AG04450 (cell line): ENCODE results near the gene AUP1. TPM values are rescaled to one million over a fixed set of nuclear protein-coding genes. Genes with fewer than 3 reads are reported as not detected.
A peak's percentile ranks its signal among the peaks of the same experiment; 100 is the strongest.

Experiments used
- CTCF ChIA-PET: fragments of 300-600, 350-600 bp; formaldehyde crosslinking; extraction: SDS; loops from one replicate; lab custom pipeline; 2022; ENCODE audit warnings: antibody characterized with exemption, inconsistent platforms; lab: Charles Lee
- POLR2A ChIA-PET: fragments of 350-600 bp; formaldehyde crosslinking; extraction: SDS; loops from one replicate; lab custom pipeline; 2021; ENCODE audit warnings: antibody characterized with exemption, inconsistent platforms; lab: Yijun Ruan, JAX
- DNase-seq: peaks from one replicate; pipeline ENCODE4 v3.0.0-alpha.2; 2011; ENCODE audit warnings: low read depth, low spot score
- H3K27ac ChIP-seq: one replicate; pipeline ENCODE4 v1.5.1; 2012; ENCODE audit warnings: low read depth, low read length, control low read depth
- H3K27me3 ChIP-seq: one replicate; pipeline ENCODE4 v1.6.0; 2012; ENCODE audit warnings: low read length; ENCODE audit not compliant: control insufficient read depth, insufficient read depth
- H3K4me3 ChIP-seq: 2 replicates; pipeline ENCODE4 v1.5.1; 2011; ENCODE audit warnings: mild to moderate bottlenecking, low read depth, low read length, control low read depth
- H3K9me3 ChIP-seq: 2 replicates; pipeline ENCODE4 v1.5.1; 2012; ENCODE audit warnings: low read length; ENCODE audit not compliant: control insufficient read depth, insufficient read depth
- polyA plus RNA-seq: library from polyadenylated mRNA; depleted of rRNA; stranded (reverse); fragments of >200 nt; gene quantifications from 2 replicates; pipeline ENCODE4 v1.2.3, GENCODE V29; 2011
- TF ChIP-seq, protein P1 (sequence below): IDR thresholded peaks from 2 replicates; pipeline ENCODE4 v1.5.1; 2011; ENCODE audit warnings: low read depth, low read length, control low read depth, inconsistent platforms

Gene AUP1
- polyA plus RNA-seq, 1 experiment, result 51.9 TPM

DNA sequence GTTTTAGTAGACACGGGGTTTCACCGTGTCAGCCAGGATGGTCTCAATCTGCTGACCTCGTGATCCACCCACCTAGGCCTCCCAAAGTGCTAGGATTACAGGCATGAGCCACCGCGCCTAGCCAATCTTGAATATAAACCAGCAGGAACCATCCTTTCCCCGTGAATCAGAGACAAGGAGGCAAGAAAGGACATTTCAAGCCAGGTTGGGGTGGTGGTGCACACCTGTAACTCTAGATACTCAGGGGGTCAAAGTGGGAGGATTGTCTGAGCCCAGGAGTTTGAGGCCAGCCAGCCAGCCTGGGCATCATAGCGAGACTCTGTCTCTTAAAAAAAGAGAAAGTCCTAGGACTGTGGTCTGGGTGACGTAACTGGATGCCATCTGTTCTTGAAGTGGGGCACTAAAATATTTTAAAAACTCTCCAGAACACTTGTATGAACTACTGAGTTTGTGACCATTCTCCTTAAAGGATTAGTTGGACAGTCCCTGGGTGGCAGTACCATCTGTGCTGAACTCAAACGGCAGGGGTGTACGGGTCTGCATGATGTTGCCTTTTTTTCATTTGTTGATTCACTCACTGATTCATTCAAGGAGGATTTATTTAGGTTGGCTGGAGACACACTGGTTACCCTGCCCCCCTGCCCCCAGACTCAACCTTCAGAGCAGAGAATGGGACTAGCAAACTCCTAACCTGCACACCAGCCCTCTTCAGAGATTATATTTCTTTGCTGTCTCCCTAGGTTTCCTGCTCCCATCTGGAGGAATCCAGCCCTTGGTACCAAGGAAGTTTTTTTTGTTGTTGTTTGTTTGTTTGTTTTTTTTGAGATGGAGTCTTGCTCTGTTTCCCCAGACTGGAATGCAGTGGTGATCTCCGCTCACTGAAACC, 18.2 kb downstream of the AUP1 start:
- POLR2A ChIA-PET, result interaction anchor here (0.8 kb wide), 1 partner anchor 15 kb away, joined by 8 read pairs; the partner anchor contains the start of gene DQX1
- TF ChIP-seq, protein P1, sequence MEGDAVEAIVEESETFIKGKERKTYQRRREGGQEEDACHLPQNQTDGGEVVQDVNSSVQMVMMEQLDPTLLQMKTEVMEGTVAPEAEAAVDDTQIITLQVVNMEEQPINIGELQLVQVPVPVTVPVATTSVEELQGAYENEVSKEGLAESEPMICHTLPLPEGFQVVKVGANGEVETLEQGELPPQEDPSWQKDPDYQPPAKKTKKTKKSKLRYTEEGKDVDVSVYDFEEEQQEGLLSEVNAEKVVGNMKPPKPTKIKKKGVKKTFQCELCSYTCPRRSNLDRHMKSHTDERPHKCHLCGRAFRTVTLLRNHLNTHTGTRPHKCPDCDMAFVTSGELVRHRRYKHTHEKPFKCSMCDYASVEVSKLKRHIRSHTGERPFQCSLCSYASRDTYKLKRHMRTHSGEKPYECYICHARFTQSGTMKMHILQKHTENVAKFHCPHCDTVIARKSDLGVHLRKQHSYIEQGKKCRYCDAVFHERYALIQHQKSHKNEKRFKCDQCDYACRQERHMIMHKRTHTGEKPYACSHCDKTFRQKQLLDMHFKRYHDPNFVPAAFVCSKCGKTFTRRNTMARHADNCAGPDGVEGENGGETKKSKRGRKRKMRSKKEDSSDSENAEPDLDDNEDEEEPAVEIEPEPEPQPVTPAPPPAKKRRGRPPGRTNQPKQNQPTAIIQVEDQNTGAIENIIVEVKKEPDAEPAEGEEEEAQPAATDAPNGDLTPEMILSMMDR, result no peak
- no peak for DNase-seq

DNA sequence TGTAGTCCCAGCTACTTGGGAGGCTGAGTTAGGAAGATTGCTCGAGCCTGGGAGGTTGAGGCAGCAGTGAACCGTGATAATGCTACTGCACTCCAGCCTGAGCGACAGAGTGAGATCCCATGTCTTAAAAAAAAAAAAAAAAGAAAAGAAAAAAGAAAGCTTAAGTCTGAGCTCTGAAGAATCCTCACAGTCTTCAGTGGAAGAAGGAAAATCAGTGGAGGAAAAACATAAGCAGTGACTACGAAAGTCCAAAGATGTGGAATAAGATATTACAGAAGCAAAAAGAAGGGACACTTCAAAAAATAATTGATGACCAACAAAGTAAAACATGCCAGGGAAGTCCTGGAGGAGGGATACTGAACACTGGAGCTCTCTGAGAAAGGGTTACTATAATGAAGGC, 19.2 kb downstream of the AUP1 start:
- POLR2A ChIA-PET, result interaction anchor here (0.5 to 0.8 kb wide), 2 partner anchors 16 kb away, joined by 6 to 8 read pairs; partner anchors contain the start of gene DQX1
- H3K27ac ChIP-seq, result no peak overlapping the region
- CTCF ChIA-PET, result no interaction called here

More for the DNA sequence above, 18.2 kb downstream of the AUP1 start:
- no peak overlapping the region for H3K4me3 ChIP-seq
- H3K27ac ChIP-seq, result no peak overlapping the region
- CTCF ChIA-PET, result no interaction called here
- H3K27me3 ChIP-seq, result peaks cover 53% of the 10 kb centered on the region
- H3K9me3 ChIP-seq, result peaks cover 15% of the 10 kb centered on the region; the same call in 1 of the 2 replicates

DNA sequence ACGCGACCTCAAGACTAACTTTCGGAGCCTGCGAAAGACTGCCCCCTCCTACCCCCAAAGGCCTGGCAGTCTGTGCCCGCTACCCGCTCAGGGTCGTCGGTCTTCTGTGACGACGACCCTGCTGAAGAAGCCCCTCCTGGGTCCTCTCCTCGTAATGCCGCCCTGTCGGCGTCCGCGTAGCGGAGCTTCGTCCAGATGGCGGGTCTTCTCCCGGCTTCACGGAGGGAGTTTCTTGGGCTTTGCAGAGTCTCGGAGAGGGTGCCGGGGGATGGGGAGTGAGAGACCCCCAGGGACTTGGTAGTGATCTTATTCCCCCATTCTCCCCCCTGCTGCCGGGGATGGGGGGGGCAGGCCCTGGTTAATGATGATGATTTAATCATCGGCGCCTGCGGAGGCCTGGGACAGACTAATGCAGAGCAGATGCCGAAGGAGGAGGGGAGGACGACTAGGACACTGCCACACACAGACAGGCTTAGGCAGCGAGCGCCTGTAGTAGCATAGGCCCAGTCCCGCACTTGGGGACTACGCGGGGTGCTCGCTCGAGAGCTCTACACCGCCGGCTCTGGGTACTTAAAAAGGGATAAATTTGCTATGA, 21.5 kb downstream of the AUP1 start:
- TF ChIP-seq, protein P1, result no peak
- POLR2A ChIA-PET, result interaction anchor here (0.7 kb wide), 1 partner anchor 50 kb away, joined by 3 read pairs; the partner anchor contains the start of gene WBP1
- peak overlapping the region; percentile 100 for H3K4me3 ChIP-seq
- CTCF ChIA-PET, result interaction anchor here (1.1 kb wide), 1 partner anchor 12 kb away, joined by 5 read pairs; no protein-coding TSS in a partner anchor
- no peak for DNase-seq
- H3K9me3 ChIP-seq, result peaks cover 5% of the 10 kb centered on the region; the same call in 1 of the 2 replicates
- H3K27ac ChIP-seq, result peak overlapping the region; percentile 99
- peaks cover 25% of the 10 kb centered on the region for H3K27me3 ChIP-seq

More for the DNA sequence above, 19.2 kb downstream of the AUP1 start:
- no peak for DNase-seq
- Histone ChIP-seq H3K4me3 (no peak overlapping the region), H3K27me3 (peaks cover 46% of the 10 kb centered on the region), H3K9me3 (peaks cover 6% of the 10 kb centered on the region; the same call in 1 of the 2 replicates)
- TF ChIP-seq, protein P1, result no peak

DNA sequence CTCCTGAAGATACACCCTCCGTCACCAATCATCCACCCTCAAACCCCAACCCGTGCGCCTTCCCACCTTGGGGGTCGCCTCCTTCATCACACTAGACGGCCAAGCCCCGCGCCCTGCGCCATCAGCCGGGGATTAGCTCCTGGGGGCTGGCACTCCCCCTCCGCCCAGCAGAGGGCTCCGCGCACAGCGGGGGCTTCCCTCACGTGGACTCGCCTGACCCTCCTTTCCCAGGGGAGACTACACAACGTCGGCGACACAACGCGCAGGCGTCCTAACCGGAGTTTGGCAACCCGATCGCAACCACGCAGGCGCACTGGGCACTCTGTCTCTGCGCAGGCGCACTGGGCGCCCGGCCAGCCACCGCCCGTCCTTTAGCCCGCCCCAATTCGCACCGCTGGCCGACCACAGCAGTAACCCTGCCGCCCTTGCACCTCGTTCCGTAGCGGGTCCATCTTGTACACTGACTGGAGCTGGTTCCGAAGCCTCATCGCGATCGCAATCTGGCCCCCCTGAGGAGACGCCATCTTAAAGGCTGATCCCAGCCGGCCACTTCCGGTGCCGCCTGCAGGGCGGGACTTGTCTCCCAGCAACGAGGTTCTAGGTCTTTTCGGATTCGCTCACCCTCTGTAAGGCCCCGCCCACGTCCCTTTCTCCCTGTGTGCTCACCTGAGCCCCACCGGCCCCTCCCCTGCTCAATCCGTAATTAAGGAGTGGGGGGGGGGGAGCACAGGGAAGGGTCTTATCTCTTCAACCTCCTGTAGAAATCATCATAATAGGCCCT, 22.2 kb downstream of the AUP1 start, which contains the start of gene PCGF1:
Gene PCGF1, minus strand, starts transcription at position 551 of the 781 bp plus-strand sequence. Its CDS starts 27 bp downstream, at position 524.
- TF ChIP-seq, protein P1, result peak; percentile 47
- H3K4me3 ChIP-seq, result peak within 1 kb of the TSS; percentile 100
- peak within 1 kb of the TSS; percentile 99 for H3K27ac ChIP-seq
- peaks cover 22% of the 10 kb centered on the region for H3K27me3 ChIP-seq
- no peaks in the 10 kb centered on the region; the same call in 1 of the 2 replicates for H3K9me3 ChIP-seq
- ChIA-PET CTCF (interaction anchor here (1.1 to 1.4 kb wide), 3 partner anchors 13 to 81 kb away, joined by 4 to 7 read pairs (median 5); no protein-coding TSS in a partner anchor), POLR2A (interaction anchor here (0.7 to 1.0 kb wide), 2 partner anchors 49 to 115 kb away, joined by 3 read pairs; partner anchors contain the start of gene WBP1)
- DNase-seq, result peak; percentile 92
